GM19372 (cell line): ENCODE data around the gene DPH6.
"Not testable (repeated sequence)": the region's sequence is repeated elsewhere in the genome, so short reads cannot be mapped to it uniquely, and the experiment has no call there.

ENCODE experiments used
- ATAC-seq: cut with Tn5 transposase; IDR thresholded peaks from one replicate; pipeline ENCODE4 v1.9.1; 2021; ENCODE audit warnings: mild to moderate bottlenecking, low read depth, moderate library complexity; ENCODE audit not compliant: unreplicated experiment

The DPH6 gene

DNA sequence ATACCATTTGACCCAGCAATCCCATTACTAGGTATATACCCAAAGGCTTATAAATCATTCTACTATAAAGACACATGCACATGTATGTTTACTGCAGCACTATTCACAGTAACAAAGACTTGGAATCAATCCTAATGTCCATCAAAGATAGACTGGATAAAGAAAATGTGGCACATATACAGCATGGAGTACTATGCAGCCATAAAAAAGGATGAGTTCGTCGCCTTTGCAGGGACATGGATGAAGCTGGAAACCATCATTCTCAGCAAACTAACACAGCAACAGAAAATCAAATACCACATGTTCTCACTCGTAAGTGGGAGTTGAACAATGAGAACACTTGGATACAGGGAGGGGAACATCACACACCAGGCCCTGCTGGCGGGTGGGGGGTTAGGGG is 104.7 kb downstream of the DPH6 start:
- ATAC-seq = not testable (repeated sequence)

DNA sequence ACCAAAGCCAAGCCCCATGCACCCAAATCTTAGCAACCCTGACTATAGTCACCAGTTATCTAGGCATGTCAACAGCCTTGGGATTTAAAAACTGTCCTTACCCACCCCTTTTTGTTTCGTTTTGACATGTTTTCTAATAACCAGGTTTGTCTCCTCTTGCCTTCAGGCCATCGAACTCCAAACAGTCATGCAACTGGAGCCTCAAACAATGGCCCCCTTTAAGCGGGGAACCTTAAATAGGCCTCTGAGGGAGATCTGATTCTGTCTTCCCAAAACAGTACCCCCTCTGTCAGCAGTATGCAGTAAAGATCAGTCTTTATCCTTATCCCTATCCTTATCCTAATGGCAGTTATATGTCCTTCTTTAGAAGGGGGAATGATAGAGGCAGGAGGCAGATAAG is 105.7 kb downstream of the DPH6 start:
- ATAC-seq = no peak

DNA sequence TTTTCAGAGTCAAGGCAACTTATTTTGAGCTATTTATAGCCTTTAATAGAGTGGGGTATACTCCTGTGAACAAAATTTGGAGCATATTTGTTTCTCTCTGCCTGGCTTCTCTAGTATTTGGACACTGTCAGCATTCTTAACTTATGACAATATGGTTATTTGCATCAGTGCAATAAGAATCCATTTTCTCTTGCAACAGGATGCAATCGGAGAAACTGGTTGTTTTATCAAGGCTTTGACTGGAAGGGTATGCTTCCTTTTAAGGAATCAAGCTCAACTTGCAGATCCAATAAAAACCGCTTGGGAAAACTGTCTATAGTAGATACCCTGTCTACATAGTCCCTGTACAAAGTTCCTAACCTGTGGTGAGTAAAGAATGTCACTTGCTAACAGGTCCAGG is 106.7 kb downstream of the DPH6 start:
- ATAC-seq = no peak

DNA sequence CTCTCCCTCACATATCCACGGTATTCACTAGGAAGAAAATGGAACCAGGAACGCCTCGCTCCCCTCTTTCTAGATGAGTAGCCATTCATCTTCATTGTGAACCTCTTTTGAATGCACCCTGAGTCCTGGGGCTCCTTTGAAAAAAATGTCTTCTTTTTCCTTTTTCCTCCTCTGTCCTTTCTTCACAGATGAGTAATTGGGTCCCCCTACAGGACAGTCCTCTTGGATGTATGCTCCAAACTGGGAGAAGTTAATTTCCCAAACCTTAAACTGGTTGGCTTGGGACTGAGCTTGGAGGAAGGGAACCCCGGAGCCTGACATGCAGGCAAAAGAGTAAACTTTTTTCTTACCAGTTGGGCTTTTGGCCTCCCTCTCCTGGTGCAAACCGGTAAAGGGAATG is 108.8 kb downstream of the DPH6 start:
- no peak for ATAC-seq

DNA sequence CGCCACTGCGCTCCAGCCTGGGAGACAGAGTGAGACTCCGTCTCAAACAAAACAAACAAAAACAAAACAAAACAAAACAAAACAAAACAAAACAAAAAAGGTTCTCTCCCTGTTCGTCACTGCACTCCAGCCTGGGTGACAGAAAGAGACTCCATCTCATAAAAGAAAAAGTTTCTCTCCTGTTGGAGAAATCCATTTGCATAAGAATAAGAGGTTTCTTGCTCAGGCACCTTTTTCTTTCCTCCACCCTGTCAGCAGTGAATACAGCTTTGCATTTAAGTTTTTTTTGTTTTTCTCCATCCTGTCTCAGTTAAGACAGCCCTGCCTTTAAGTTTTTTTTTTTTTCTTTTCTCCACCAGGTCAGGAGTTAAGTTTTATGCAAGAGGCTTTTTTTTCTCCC is 109.5 kb downstream of the DPH6 start:
- ATAC-seq = no peak

DNA sequence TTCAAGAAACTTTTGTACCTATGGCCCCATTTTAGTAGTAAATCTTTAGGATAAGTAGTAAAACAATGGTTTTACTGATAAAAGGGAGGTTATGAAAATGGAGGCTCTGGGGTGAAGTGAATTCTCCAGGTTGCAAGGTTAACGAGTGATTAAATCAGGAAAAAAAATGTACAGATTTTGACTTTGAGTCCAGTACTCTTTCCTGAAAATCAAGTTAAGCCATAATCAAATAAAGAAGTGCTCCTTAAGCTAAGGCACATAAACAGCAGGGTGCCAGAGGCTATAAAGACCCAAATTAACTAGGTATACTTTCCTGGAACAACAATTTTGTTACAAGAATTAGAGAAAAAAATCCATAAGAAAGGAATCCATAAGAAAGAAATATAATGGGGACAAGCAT is 114.7 kb downstream of the DPH6 start:
- no peak for ATAC-seq

DNA sequence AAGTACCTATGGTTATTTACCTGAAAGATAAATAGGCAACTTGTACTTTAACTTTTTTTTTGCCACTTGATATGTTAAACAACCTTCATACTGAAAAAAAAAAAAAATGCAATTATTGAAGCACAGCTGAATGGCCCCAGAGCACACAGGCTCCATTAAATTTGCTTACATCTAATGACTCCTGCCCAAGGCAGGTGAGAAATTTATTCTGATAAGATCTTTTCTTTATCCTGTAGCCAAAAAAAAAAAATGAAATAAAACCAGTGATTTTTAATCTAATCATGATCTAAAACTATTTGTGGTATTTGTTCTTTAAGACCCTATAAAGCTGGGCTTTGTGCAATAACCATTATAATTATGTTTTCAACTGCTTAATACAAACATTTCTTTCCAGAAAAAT is 115.7 kb downstream of the DPH6 start:
- ATAC-seq = no peak

DNA sequence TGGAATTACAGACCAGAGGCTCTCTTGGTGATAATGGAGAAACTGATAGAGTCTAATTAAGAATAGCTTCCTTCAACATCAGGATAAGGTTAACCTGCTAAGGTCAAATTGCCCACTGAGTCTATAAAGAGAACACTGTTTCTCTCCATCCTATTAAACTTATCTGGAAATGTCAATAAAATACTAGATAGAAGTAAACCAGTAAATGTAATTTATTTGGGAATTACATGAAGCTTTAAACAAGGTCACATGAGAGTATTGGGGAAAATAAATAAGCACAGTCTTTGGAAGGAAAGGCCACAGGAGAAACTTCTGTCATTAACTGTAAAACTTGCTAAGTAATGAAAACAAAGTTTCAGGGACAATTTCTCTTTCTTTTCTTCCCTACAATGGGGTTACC is 118.5 kb downstream of the DPH6 start:
- ATAC-seq = no peak

DNA sequence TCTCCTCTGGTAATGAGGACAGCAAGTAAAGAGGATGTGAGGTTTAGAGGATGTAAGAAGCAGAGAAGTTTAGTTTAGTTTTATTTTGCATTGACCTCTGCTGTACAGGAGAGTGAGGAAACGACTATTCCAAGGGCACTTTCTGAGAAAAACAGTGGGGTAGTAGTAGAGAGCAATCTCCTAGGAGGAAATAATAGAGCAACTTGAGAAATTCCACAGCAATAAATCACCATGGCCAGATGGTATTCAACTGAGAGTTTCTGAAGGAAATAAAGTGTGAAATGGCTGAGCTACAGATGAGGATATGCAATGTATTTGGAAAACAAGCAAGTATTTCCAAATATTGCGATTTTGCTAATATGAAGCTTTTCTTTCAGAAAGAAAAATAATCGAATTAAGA is 118.9 kb downstream of the DPH6 start:
- ATAC-seq = no peak

DNA sequence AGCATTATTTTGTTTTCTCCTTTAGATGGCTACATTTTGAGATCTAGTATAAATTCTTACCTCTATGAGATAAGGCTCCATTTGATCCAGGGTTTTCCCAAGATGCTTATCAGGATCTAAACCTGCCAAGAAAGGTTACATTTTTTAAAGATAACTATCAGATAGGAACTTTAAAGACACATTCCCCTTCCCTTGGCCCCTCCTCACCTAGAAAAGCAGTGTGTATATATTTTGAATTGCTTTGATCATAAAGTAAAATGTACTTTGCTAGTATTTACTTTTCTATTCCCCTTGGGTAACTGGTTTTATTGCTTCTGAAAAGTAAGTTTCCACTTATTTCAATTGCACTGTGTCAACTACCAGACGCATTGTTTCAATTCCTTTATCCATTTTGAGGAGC is 135.2 kb downstream of the DPH6 start:
- no peak for ATAC-seq

DNA sequence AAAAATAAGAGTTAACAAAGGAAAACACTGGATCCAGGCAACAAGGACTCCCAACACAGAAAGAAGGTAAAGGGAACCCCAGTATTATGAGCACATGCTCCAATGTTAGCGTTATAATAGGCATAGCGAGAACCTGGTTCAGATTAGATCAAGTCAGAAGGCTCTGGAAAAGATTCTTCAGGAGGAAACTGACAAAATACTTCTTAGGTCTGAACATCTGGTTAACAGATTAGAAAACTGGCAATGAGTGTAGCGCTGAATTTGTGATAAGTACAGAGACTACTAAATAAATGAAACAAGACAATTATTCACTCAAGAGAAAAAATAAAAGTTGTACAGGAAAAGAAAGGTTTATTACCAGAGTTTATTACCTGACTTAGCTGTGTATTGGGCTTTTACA is 146.1 kb downstream of the DPH6 start:
- no peak for ATAC-seq

DNA sequence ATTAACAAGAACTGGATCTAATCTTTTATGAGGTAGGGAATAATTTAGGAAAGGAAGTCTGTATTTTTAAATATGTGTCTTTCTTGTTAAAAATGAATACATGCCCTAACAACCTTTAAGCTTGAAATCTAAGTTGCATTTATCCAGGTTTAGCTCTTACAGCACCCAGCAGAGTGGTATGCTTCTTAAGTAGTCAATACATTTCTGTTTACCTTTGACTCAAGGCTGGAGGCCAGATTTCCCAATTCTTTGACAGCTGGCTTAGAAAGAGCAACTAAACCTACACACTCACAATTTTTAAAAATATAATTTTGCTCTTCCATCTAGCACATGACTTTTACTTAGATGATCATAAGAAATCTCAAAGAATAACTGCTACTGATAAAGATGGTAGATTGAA is 148.9 kb downstream of the DPH6 start:
- no peak for ATAC-seq

DNA sequence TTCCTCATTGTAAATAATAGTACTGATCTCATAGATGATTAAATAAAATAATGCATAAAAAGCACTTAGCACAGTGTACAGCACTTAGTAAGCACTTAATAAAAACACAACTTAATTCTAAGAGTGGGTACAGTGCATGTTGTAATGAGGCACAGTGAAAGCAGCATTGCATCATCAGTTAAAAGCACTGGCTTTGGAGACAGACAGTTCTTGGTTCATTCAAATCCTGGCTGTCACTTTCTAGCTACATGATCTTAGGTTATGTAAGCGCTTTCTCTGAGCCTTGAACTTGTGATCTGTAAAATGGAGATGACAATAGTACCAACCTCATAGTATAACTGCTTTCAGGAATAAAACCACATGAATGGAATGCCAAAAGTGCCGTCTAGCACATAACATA is 151.5 kb downstream of the DPH6 start:
- ATAC-seq = no peak

DNA sequence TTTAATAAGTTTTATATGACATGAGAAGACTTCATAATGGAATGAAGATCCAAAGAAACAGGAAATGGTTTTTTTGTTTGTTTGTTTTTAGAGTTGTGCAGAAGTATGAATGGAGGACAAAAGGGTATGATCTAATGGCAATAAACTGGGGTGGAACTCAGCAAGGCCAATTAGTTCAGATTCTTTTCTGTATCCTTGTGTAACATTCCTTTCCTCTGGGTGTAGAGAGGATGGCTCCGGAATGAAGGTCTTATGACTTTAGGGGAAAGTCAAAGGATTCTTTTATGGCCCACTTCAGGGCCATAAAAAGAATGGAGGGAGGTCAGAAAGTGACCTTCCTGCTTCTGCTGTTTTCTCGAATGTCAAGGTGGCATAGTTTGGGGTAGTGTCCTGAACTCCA is 152.6 kb downstream of the DPH6 start:
- ATAC-seq = no peak

DNA sequence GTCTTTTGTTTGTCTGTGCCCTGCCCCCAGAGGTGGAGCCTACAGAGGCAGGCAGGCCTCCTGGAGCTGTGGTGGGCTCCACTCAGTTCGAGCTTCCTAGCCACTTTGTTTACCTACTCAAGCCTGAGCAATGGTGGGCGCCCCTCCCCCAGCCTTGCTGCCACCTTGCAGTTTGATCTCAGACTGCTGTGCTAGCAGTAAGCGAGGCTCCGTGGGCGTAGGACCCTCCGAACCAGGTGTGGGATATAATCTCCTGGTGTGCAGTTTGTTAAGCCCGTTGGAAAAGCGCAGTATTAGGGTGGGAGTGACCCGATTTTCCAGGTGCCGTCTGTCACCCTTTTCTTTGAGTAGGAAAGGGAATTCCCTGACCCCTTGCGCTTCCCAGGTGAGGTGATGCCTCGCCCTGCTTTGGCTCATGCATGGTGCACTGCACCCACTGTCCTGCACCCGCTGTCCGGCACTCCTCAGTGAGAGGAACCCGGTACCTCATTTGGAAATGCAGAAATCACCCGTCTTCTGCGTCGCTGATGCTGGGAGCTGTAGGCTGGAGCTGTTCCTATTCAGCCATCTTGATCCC is 154.5 kb downstream of the DPH6 start:
- not testable (repeated sequence) for ATAC-seq

DNA sequence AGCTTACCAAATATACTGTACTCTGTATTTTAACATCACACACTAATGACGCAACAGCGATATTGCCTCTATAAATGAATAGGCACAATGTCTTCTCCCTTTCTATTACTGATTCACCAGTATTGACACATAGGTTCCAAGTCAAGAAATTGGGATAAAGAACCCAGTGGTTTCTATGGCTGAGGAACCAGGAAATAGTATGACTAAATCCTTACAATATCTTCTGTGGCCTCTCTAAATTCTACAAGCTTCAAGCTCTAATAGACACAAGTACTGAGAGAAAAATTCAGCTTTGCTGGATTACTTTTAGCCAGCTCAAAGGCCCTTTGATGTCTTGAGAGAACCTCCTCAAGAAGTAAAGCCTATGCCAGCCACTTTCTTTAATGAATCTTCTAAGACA is 162.5 kb downstream of the DPH6 start:
- ATAC-seq = no peak

DNA sequence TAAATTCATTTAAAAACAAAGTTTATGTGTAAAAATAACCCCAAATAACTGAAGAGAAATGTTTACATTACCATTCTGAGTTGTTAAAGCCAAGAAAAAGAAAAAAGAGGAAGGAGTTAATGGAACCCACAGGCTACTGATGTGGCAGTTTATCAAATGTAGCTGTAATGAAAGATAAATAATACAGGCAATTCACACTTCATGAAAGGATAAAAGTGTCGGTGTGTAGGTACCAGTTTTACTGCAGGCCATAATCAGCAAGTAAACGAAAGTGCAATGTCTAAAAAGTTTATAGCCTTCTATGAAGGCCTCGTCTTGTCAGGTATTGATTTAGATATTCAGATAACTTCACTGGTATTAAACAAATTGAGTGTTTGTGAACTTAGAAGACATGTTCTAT is 164.6 kb downstream of the DPH6 start:
- ATAC-seq = no peak

DNA sequence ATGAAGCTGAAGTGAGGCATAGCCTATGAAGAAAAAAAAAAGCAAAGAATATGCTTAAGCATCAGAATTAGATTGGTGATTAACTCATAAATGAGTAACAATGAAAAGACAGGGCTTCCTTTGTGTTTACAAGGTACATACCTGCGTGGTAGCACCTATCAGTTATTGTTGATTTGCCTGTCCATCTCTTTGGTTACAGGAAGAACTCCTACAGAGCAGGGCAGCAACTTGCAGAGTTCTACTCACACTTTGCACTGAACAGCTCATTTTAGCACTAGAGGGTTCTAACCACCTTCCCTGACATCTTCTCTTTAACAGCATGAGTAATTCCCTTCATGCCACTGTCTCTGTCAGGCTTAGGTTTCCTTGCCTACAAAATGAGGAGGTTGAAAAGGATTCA is 166.0 kb downstream of the DPH6 start:
- ATAC-seq = no peak

DNA sequence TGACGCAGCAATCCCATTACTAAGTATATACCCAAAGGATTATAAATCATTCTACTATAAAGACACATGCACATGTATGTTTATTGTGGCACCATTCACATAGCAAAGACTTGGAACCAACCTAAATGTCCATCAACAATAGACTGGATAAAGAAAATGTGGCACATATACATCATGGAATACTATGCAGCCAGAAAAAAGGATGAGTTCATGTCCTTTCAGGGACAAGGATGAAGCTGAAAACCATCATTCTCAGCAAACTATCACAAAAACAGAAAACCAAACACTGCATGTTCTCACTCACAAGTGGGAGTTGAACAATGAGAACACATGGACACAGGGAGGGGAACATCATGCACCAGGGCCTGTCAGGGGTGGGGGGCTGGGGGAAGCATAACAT is 167.5 kb downstream of the DPH6 start:
- ATAC-seq = not testable (repeated sequence)

DNA sequence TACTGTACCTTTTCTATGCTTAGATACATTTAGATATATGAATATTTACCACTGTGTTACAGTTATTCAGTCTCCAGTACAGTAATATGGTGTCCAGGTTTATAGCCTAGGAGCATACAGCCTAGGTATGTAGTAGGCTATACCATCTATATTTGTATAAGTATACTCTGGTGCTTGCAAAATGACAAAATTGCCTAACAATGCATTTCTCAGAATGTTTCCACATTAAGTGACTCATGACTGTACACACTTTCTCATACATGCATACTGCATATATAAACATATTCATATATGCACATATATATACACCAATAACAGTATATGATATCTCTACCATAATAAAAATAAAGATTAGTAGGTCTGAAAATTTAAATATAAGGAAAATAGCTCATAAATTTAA is 169.3 kb downstream of the DPH6 start:
- ATAC-seq = no peak

DNA sequence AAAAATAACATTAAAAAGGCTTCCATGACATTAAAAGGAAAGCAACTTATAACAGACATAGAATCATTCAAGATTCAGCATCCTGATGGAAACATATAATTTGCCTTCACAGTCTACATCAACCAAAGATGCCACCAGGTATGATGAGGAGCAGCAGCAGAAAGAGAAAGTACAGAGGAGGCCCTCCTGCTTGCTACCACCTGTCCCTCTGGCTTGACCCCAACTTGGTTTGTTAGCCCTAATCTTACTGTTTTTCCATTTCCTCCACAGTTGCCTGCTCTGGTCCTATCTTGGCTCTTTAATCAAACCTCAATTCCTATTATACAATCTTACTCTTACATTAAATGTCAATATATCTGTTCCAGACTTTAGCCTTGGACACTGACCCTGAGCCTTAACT is 171.3 kb downstream of the DPH6 start:
- ATAC-seq = no peak

DNA sequence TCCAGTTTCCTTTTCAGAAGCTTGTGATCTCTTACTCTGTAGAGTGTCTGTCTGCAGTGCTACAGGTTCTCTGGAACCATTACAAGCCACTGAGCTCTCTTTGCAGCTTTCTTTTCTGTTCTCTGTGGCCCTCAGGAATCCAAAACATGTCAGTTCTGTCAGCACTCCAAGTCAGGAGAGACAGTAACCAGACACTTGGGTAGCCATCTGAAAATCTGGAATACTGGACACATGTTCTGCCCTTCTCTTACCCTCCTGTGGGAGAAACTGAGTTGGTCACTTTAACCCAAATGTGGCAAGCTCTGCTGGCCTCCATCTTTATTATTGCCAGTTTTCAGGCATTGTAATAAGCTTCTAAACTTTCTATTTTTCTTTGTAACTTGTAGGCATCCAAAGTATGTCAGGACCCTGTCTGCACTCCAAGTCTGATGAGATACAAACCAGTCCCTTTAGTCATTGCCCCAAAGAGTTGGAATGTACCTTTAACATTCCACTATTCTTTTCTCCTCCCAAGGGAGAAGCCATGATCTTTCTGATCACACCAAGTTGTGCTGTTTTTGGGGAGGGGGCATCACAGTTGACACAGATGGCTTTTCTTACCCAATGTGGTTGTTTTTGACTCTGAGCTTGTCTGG is 183.7 kb downstream of the DPH6 start:
- ATAC-seq = no peak

DNA sequence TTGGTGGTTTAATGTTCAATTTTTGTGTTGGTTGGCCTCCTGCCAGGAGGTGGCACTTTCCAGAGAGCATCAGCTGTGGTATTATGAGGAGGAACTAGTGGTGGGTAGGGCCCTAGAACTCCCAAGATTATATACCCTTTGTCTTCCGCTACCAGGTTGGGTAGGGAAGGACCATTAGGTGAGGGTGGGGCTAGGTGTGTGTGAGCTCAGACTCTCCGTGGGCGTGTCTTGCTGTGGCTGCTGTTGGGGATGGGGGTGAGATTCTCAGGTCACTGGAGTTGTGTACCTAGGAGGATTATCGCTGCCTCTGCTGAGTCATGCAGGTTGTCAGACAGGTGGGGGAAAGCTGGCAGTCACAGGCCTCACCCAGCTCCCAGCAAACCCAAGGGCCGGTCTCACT is 187.1 kb downstream of the DPH6 start:
- ATAC-seq = no peak
